ENCODE data around the gene SLC9A5.

DNA sequence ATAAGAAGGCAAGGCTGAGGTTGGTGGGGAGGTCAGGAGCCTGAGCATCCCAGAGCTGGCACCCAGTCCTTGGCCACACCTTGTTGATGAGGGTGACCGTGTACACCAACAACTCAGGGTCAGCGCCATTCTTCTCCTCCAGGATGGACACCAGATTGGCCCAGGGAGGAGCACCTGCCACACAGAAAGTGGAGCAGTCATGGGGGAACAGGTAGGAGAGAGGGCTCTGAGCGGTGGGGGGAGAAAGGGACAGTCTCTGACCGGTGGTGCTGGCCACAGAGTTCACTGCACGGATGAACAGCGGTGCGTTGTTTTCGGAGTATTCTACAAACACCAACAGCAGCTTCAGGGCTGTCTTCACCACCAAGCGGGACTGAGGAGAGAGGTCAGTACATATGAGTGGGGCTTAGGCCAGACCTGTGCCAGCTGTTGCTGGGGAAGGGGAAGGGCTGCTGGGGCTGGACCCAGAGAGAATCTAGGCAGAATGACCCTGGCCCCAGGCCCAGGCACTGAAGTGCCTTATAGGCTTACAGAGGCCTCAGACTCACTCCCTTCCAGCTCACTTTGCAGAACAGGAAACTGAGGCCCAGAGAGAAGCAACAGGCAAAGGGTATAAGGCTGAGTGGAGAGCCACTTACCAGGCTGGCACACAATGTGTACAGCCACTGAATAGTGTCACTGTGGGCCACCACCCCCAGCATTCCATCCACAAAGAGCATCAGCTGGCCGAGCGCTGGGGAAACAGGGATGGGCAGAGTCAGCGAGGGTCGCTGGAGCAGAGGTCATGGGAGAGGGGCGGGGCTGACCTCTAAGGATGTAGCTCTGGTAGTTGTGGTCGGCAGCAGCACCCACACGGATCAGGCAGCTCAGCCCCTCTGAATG is 11.1 kb upstream of the SLC9A5 start:
- TF ChIP-seq TAF1 (IDR thresholded peaks at IDR 0.05; ENCODE audit: low read depth) (no peak), EGR1 (IDR thresholded peaks at IDR 0.05) (no peak), NFIC (IDR thresholded peaks at IDR 0.05) (no peak), ZBTB7A (IDR thresholded peaks at IDR 0.05; ENCODE audit: low read depth) (no peak), TEAD4 (IDR thresholded peaks at IDR 0.05) (no peak), EP300 (IDR thresholded peaks at IDR 0.05; ENCODE audit: borderline replicate concordance) (no peak), CREB1 (IDR thresholded peaks at IDR 0.05; ENCODE audit: low read depth) (no peak), REST (IDR thresholded peaks at IDR 0.05; ENCODE audit: low read depth) (no peak), CEBPB (IDR thresholded peaks at IDR 0.05) (no peak)
